Activated gamma-delta T cell treated with Interleukin-2 at 50 U/mL for 16 hours (primary cell): ENCODE results near the gene STARD5.
"Not testable (repeated sequence)": the region's sequence is repeated elsewhere in the genome, so short reads cannot be mapped to it uniquely, and the experiment has no call there.

Source experiments
- DNase-seq: peaks from one replicate; pipeline ENCODE4 v3.0.0-alpha.2; 2020

The STARD5 gene

DNA sequence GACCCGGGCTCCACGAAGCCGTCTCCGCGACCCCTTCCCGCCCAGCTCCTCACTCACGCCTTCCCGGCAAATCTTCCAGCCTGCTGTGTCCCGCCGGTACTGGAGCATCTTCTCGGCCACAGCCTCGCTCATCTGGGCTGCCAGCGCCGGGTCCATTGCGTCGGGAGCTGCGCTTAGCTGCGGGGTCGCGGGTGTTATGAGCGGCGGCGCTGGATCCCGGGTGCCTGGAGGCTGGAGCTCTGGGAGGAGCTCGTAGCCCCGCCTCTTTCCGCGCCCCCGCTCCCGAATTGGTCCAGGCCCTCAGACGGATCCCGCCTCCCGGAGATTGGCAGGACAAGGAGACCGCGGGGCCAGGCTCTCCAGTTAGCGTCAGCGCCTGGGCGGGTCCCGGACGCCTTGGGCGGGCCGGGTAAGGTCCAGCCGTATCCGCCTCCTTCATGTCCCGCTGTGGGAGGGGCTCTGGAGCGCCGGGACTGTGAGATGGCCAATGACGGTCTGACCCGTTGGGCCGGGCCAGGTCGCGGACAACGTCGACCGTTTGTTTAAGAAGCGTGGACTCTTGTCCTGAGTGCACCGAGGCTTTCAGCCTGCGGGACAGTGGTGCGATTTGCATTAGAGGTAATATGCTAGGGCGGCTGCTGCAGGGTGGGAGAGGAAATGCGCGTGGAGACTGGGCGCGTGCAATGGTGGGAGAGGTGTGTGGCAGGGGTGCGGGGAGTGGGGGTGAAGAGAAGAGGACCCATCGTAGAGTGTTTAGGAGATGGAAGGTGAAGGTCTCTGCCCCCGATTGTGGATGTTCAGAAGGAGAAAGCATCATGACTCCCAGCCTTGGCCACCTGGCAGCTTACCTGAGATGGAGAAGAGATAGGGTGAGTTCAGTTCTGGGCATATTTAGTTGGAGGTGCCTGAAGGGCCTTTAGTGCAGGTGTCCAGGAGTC is at the start of gene STARD5:
Gene STARD5, minus strand, starts transcription at position 198 of the 938 bp plus-strand sequence. Its CDS starts 42 bp downstream, at position 156.
- peak; percentile 95 for DNase-seq

GRCh38 chr15:81373176-81373575 is 49.2 kb upstream of the STARD5 start:
- DNase-seq: no peak

DNA sequence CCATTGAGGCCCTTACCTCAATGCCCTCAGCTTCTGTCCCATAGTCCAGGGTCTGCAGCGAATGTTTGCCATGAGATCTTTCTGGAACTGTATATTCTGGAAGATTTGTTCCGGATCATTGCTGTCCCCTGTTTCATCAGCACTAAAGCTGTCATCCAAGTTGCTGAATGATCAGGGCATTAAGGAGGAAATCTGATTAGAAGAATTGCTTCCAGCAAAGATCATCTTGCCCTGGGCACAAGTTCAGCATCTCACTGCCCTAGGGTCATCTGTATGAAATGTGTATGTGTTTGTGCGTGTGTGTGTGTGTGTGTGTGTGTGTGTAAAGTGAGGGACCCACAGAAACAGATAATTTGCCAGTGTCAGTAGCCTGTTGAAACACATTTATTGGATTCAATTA is 48.6 kb upstream of the STARD5 start:
- no peak for DNase-seq

DNA sequence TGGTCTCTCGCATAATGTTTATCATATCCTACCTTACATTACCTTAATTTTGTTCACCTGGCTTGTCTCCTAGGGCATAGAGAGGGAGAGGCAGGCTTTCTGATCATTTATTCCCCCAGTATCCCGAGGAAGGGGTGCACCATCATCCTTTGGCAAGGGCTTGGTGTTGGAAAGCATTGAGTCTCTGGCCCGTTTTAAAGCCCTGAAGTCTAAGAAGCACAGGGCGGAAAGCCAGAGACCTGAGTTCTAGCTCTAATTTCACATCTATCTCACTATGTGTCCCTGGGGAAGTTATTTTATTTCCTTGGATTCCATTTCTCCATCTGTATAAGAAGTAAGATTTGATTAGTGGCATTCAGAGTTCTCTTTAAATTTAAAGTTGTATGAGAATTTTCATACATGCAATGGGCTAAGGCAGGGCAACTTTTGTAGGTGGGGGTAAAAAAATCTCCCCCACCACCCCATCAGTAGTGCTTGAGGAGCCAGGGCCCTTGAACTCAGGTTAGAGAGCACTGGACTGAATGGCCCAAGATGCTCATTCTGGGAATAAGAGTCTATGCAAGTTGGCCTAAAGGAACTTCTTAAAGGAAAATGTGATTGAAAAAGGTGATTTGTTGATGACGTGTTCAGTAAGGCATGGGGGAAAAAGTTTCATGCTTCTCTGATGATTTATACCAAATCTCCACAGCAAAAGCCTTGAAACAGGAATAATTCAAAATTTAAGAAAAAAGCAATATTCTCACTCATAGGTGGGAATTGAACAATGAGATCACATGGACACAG is 40.0 kb upstream of the STARD5 start:
- no peak for DNase-seq

DNA sequence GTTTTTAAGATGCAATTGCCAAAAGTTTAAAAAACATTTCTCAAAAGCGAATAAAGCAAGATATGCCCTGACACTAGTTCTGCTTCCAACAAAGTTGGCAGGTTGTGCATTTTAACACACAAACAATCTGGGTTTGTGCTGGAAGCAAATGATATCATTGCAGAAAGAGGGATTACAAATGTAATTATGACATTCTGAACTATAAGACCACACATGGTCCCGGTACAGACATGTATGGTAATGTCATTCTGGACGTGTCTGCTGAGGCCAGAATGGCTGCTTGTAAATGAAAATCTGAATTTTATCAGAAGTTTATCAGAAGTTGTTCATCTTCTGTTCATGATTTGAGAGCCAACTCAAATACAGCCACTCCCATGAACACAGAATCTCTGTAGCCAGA is 39.3 kb upstream of the STARD5 start:
- DNase-seq: no peak

- DNase-seq: no peak
Observed at GRCh38 chr15:81362790-81363189, 38.8 kb upstream of the STARD5 start.

- DNase-seq: no peak
Observed at GRCh38 chr15:81361891-81362290, 38.0 kb upstream of the STARD5 start.

- DNase-seq: no peak
Observed at GRCh38 chr15:81360491-81360890, 36.5 kb upstream of the STARD5 start.

DNA sequence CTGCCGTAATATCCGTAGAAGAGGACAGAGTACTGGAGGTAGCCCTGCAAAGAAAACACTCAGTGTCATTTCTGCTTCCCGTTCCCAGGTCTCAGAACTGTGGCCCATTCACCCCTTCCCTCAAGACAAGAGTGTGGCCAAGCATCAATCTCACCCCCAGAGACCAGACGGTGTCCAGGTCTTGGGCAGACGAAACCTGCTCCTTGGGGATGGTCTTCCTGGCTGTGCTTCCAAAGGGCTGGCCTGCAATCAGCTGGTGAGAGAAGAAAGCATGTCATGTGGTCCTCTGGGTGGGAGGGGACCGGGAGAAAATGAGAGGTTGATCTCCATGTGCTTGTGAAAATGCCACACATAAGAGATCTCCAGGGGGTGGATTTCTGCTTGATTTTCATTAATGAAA is 34.3 kb upstream of the STARD5 start:
- DNase-seq: no peak

GRCh38 chr15:81357180-81357686 is 33.3 kb upstream of the STARD5 start:
- DNase-seq: no peak

GRCh38 chr15:81356252-81356651 is 32.3 kb upstream of the STARD5 start:
- DNase-seq: no peak

DNA sequence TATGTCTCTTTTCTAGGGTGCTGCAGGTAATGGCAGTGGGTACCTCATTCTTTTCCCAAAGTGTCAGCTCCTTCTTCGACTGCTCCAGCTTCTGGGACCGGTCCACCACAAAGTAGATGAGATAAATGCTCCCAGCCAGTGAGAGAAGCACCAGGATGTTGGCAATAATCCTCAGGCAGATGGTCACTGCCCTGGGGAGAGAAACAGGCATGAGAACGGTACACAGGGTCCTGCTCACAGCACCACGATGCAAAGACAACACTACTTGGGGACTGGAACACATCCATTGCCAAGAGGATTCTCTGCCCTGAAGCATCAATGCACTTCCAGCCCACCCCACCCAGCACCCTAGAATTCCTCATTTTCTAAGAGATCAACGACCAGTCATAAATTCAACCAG is 27.7 kb upstream of the STARD5 start:
- DNase-seq: no peak

- DNase-seq: no peak
Observed at GRCh38 chr15:81349271-81349670, 25.3 kb upstream of the STARD5 start.

GRCh38 chr15:81348691-81349090 is 24.8 kb upstream of the STARD5 start:
- not testable (repeated sequence) for DNase-seq

- DNase-seq: no peak
Observed at GRCh38 chr15:81347910-81348309, 24.0 kb upstream of the STARD5 start.

GRCh38 chr15:81346611-81347010 is 22.7 kb upstream of the STARD5 start:
- no peak for DNase-seq

DNA sequence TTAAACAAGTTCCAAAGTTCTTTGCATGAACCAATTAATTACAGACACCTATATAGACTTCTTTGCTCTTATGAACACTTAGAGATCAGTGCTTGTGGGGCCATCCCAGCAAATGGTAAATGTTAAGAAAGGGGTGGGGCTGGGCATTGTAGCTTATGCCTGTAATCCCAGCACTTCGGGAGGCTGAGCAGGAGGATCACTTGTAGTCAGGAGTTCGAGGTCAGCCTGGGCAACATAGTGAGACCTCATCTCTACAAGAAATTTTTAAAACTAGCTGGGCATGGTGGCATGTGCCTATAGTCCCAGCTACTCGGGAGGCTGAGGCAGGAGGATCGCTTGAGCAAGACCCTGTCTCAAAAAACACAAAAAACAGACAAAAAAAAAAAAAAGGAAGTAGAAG is 19.4 kb upstream of the STARD5 start:
- no peak for DNase-seq

DNA sequence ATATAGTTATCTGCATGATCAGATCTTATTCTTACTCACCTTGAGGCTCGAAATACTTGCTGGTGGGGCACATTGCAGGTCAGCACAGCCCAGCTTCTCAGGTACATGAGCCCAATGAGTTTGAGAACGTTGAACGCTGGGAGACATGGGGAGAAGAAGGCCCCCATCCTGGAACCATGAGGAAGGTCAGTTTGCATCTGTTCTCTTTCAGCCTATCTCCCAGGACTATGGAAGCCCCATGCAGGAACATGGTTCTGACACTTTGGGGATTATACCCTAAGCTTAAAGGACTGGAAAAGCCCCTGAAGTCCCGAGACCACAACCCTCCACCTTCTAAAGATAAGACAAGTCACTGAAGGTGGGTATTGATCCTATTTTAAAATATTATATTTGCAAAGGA is 17.4 kb upstream of the STARD5 start:
- DNase-seq: no peak

GRCh38 chr15:81339851-81340250 is 15.9 kb upstream of the STARD5 start:
- no peak for DNase-seq

- no peak for DNase-seq
Observed at GRCh38 chr15:81339321-81339720, 15.4 kb upstream of the STARD5 start.

- no peak for DNase-seq
Observed at GRCh38 chr15:81338170-81339007, 14.4 kb upstream of the STARD5 start.

GRCh38 chr15:81337713-81338157 is 13.8 kb upstream of the STARD5 start:
- no peak for DNase-seq

DNA sequence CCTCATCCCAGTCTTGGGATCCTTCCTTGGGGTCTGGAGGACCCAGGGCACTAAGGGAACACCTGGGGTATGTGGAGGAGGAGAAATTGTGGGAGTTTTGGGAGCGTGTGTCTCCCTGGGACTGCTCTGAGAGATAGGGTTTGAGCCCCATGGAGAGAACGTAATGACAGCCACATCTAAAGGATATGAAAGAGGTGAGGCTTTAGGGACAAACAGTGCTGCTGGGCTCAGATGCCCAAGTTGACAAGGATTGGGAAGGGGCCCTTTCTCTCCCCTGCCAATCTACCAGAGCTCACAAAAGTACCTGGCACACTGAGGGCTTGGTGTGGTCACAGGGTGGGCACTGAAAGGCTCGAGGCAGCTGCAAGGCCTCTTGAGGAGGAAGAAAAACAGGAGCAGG is 13.3 kb upstream of the STARD5 start:
- DNase-seq: no peak
